Measurements from ENCODE around the gene TSHB. TPM values are rescaled to one million over a fixed set of nuclear protein-coding genes. Genes with fewer than 3 reads are reported as not detected.
A peak's percentile ranks its signal among the peaks of the same experiment; 100 is the strongest.

TSHB gene
- total RNA-seq, 2 experiments from 2014 or later = not detected

- Mint-ChIP-seq H3K9me3 (no peaks in the 10 kb centered on the region), H3K27ac (no peak overlapping the region), H3K4me3 (no peak overlapping the region), H3K27me3 (no peaks in the 10 kb centered on the region), H3K4me1 (ENCODE audit: low read depth) (peaks cover 21% of the 10 kb centered on the region), H3K36me3 (ENCODE audit: low read depth) (no peaks in the 10 kb centered on the region)
- ChIA-PET CTCF (interaction anchor here (1.5 to 2.9 kb wide), 2 partner anchors 54 to 56 kb away, joined by 3 to 8 read pairs; no protein-coding TSS in a partner anchor), POLR2A (no interaction called here)
- TF ChIP-seq CTCF (IDR thresholded peaks at IDR 0.05) = no peak
- intact Hi-C loops (cut with micrococcal nuclease) = no loop called here
- ATAC-seq (no peak), DNase-seq (no peak)
Observed at GRCh38 chr1:115057661-115058254, 28.1 kb downstream of the TSHB start.

GRCh38 chr1:115059316-115059715, 29.7 kb downstream of the TSHB start:
- Mint-ChIP-seq H3K4me1 (ENCODE audit: low read depth) (peaks cover 37% of the 10 kb centered on the region), H3K27ac (no peak overlapping the region), H3K9me3 (peaks cover 7% of the 10 kb centered on the region), H3K36me3 (ENCODE audit: low read depth) (no peaks in the 10 kb centered on the region), H3K27me3 (no peaks in the 10 kb centered on the region), H3K4me3 (no peak overlapping the region)
- ATAC-seq (no peak), DNase-seq (no peak)
- ChIA-PET POLR2A (no interaction called here), CTCF (no interaction called here)
- intact Hi-C loops (cut with micrococcal nuclease) = no loop called here
- no peak for TF ChIP-seq CTCF (IDR thresholded peaks at IDR 0.05)

- no peak for ATAC-seq
- TF ChIP-seq CTCF (IDR thresholded peaks at IDR 0.05) = no peak
- Mint-ChIP-seq H3K27me3 (no peaks in the 10 kb centered on the region), H3K4me3 (no peak overlapping the region), H3K36me3 (ENCODE audit: low read depth) (no peaks in the 10 kb centered on the region), H3K27ac (no peak overlapping the region), H3K9me3 (peaks cover 7% of the 10 kb centered on the region), H3K4me1 (ENCODE audit: low read depth) (peaks cover 39% of the 10 kb centered on the region)
- CTCF ChIA-PET = no interaction called here
- intact Hi-C loops (cut with micrococcal nuclease) = loop anchor here (5.0 kb wide), 1 partner anchor 37 kb away; no protein-coding TSS in a partner anchor
- no peak for DNase-seq
- POLR2A ChIA-PET = no interaction called here
Observed at GRCh38 chr1:115060501-115060900, 30.9 kb downstream of the TSHB start.

- Mint-ChIP-seq H3K4me3 (peak overlapping the region; percentile 30), H3K27ac (peak overlapping the region; percentile 94), H3K9me3 (peaks cover 7% of the 10 kb centered on the region), H3K4me1 (ENCODE audit: low read depth) (peaks cover 42% of the 10 kb centered on the region), H3K27me3 (no peaks in the 10 kb centered on the region), H3K36me3 (ENCODE audit: low read depth) (no peaks in the 10 kb centered on the region)
- POLR2A ChIA-PET = interaction anchor here (1.5 kb wide), 1 partner anchor 36 kb away, joined by 4 read pairs; no protein-coding TSS in a partner anchor
- ATAC-seq (peak; percentile 96), DNase-seq (peak; percentile 98)
- CTCF ChIA-PET = interaction anchor here (1.3 kb wide), 1 partner anchor 10 kb away, joined by 4 read pairs; no protein-coding TSS in a partner anchor
- TF ChIP-seq CTCF (IDR thresholded peaks at IDR 0.05) = no peak
- intact Hi-C loops (cut with micrococcal nuclease) = loop anchor here (5.0 kb wide), 1 partner anchor 35 kb away; no protein-coding TSS in a partner anchor
Observed at GRCh38 chr1:115062542-115063004, 32.9 kb downstream of the TSHB start.

- peaks cover 7% of the 10 kb centered on the region for H3K9me3 Mint-ChIP-seq
- POLR2A ChIA-PET = interaction anchor here (1.5 kb wide), 1 partner anchor 35 kb away, joined by 4 read pairs; no protein-coding TSS in a partner anchor
- ATAC-seq (peak; percentile 50), DNase-seq (peak; percentile 59)
- H3K4me1 Mint-ChIP-seq (ENCODE audit: low read depth) = peaks cover 42% of the 10 kb centered on the region
- H3K27me3 Mint-ChIP-seq = no peaks in the 10 kb centered on the region
- H3K27ac Mint-ChIP-seq = peak overlapping the region; percentile 94
- no peaks in the 10 kb centered on the region for H3K36me3 Mint-ChIP-seq (ENCODE audit: low read depth)
- no peak for TF ChIP-seq CTCF (IDR thresholded peaks at IDR 0.05)
- H3K4me3 Mint-ChIP-seq = peak overlapping the region; percentile 30
- CTCF ChIA-PET = no interaction called here
- intact Hi-C loops (cut with micrococcal nuclease) = loop anchor here (5.0 kb wide), 1 partner anchor 34 kb away; no protein-coding TSS in a partner anchor
Observed at GRCh38 chr1:115063228-115063901, 33.7 kb downstream of the TSHB start.
